Stimulated activated CD4-positive, alpha-beta T cell treated with anti-CD3 and anti-CD28 coated beads, TNF-alpha, amount 100 ng/mL, for 48 hours (primary cell): ENCODE measurements around the gene CEP41.
"Not testable (repeated sequence)": the region's sequence is repeated elsewhere in the genome, so short reads cannot be mapped to it uniquely, and the experiment has no call there.

ENCODE experiments used
- DNase-seq, 3 donors: peaks; one replicate each; pipeline ENCODE4 v3.0.0-alpha.2; 2020; ENCODE audit warnings: low read depth in 3 of 3

CEP41 gene

DNA sequence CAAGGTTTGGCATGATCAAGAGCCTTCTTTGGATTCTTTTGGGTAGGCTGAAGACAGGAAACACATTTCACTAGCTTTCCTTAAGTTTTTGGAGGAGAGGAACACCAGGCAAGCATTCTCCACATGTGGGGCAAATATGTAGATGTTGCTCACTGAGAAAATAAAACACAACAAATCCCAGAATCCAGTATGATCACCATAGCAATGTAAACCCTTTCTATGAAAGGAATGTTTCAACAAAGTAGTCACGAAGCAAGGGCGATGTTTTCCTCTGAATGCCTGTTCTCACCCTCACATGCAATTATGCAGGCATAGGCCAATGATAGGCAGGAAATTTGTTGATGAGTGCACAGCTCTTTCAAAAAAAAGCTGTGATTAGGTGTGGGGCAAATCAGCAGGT is 20.5 kb upstream of the CEP41 start:
- no peak for DNase-seq

- DNase-seq: no peak
Measured at GRCh38 chr7:130458257-130458656, 17.4 kb upstream of the CEP41 start.

GRCh38 chr7:130454959-130455358 is 14.1 kb upstream of the CEP41 start:
- DNase-seq: no peak

- DNase-seq: no peak
Measured at GRCh38 chr7:130452951-130453350, 12.1 kb upstream of the CEP41 start.

- not testable (repeated sequence) for DNase-seq
Measured at GRCh38 chr7:130451344-130451743, 10.5 kb upstream of the CEP41 start.

GRCh38 chr7:130446259-130446658 is 5.4 kb upstream of the CEP41 start:
- no peak for DNase-seq

GRCh38 chr7:130444751-130445407 is 4.1 kb upstream of the CEP41 start:
- no peak for DNase-seq

DNA sequence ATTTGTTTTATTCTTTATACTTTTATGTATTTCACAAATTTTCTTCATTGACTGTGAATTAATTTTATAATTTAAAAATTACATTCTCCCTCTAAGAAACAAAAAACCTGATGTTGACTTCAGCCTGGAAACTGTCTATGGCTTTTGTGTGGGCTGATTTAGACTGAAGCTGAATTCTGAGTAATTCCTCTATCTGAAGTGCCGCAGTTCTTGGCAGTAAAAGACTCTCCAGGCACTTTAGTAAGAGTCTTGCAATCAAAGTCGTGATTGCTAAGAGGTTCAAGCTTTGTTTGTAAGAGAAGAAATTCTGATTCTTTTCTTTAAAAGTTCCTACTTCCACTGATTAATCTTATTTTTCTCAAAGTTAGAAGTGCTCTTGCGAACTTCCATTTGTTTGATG is 3.4 kb upstream of the CEP41 start:
- no peak for DNase-seq

GRCh38 chr7:130442601-130443000 is 1.8 kb upstream of the CEP41 start:
- no peak for DNase-seq

DNA sequence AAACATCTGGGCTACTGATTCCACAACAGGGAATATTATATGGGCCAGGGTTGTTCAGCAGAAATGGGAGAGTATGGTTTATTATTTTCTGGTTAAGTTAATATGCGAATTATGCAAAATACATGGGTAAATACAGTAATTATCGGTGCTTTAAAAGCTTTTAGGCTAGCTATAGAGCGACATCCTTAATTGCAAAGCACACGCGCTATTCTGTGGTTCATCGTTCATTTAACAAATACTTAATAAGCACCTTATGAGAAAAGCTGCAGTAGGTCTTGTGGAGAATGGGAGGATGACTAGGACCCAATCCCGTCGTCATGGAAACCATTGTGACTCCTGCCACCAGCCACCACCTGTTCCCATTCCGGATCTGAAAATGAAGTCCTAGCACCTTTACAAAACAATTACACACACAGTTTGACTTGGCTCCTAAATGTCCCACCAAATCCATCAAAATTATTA is 623 bp upstream of the CEP41 start:
- DNase-seq: no peak

GRCh38 chr7:130436253-130436652 is 4.6 kb downstream of the CEP41 start:
- DNase-seq: no peak

- DNase-seq: no peak
Measured at GRCh38 chr7:130435311-130435854, 5.4 kb downstream of the CEP41 start.

DNA sequence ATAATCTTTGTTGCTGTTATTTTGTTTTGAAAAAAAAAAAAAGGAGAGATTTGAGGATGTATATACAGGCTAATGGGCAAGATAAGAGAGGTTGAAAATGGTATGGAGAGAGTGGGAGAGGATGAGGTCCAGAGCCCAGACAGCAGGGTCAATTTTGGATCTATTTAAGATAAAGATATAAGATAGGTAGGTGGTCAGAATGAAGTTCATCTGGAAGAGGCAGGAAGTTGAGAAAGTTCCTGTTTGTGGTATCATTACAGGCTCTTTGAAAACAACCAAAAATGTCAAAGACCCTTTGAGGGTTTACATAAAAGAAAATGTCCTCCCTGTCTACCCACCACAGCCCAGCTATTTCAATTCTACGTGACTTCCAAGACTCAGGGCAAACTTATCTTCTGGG is 7.5 kb downstream of the CEP41 start:
- no peak for DNase-seq

GRCh38 chr7:130432886-130433285 is 7.9 kb downstream of the CEP41 start:
- DNase-seq: no peak

GRCh38 chr7:130430841-130431666 is 9.8 kb downstream of the CEP41 start:
- no peak for DNase-seq

GRCh38 chr7:130430115-130430514 is 10.7 kb downstream of the CEP41 start:
- no peak for DNase-seq

DNA sequence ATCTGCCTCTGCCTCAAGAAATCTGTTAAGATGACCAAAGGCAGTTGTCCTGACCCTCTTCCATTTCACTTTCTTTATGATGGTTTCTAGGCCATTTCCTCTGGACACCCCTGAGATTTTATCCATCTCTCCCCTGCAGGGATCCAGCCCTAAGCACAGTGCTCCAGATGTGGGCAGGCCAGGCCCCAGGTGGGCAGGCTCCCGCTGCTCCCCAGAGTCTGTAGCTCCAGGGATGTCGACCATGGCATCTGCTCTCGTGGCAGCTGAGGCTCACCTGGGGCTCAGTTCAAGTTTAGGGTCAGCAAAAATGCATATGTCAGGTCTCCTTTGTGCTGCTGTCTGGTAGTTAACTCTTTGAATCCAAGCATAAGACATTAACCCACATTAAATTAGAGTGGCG is 11.8 kb downstream of the CEP41 start:
- DNase-seq: no peak

DNA sequence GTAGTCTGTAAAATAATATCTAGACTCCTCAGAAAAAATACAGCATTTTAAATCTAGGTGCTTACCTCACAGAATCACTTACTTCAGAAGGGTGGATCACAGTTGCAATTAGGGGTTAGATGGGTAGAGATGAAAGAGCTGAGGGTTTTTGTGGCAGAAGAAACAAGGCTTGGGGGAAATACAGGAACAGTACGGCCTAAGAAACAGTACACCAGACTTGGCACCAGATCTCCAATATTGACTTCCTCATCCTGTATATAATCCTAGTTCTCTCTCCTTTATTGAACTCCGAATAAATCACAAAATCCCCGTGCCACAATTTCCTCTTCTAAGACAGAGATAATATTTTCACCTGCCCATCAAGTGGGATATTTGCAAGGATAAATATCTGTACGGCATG is 14.3 kb downstream of the CEP41 start:
- no peak for DNase-seq

- no peak for DNase-seq
Measured at GRCh38 chr7:130425796-130426195, 15.0 kb downstream of the CEP41 start.

- no peak for DNase-seq
Measured at GRCh38 chr7:130423501-130424037, 17.2 kb downstream of the CEP41 start.

DNA sequence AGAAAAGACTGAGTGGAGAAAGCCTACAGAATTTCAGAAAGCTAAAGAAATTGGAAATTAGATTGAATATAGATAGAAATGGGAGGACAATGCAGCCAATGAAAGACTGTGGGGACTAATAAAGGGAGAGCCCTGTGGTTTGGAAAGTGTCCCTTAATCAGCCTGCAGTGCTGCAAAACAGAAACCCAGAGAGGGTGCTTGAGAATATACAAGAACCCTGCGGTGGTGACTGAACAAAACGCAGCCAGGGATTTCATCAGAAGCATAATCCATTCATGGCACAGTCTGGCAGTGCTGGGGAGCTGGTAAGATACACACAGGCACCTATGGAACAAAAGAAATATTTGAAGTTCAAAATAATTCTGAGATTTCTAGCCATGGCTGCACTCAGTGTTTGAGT is 19.1 kb downstream of the CEP41 start:
- DNase-seq: no peak

DNA sequence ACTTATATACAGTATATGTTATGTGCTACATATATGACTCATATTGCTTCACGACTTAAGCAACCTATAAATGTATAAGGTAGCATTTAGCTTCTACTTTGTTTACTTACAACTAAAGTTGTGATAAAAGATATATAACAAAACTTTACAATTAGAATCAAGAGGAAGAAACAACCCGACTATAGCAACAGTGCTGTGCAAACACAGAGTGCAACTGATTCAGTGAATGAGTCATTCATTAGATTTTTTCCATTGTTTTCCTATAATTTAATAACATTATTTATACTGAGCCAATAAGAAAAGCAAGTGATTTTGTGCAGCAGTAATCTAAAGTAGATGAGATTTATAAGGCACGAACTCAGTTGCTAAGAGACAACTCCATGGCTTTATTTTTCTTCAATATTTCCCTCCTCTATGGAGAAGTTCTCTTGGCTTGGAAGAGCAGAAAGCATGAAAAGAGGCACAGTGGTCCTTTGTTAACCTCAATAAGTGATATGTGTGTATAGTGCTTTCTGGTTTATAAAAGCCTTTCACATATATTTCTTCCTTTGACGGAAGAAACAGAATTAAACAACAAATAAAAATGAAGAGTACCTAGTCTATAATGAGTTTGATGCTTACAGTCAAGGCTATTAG is 19.8 kb downstream of the CEP41 start:
- no peak for DNase-seq
